GM12864 (cell line): ENCODE results near the gene PRODH.
"Not testable (repeated sequence)": the region's sequence is repeated elsewhere in the genome, so short reads cannot be mapped to it uniquely, and the experiment has no call there.

Source experiments
- DNase-seq: peaks from one replicate; pipeline ENCODE4 v3.0.0-alpha.2; 2011; ENCODE audit warnings: low read depth
- H3K4me3 ChIP-seq: 2 replicates; pipeline ENCODE4 v1.5.1; 2011; ENCODE audit warnings: mild to moderate bottlenecking, low read depth, low read length, control low read depth
- CTCF ChIP-seq: IDR thresholded peaks from 2 replicates; pipeline ENCODE4 v1.5.1; 2011; ENCODE audit warnings: low read depth, mild to moderate bottlenecking, moderate library complexity, low read length, control low read depth, inconsistent platforms; ENCODE audit errors: missing control alignments

PRODH gene

GRCh38 chr22:18933914-18934313, 2.2 kb downstream of the PRODH start:
- DNase-seq = no peak
- no peak overlapping the region for H3K4me3 ChIP-seq
- no peak for TF ChIP-seq CTCF

GRCh38 chr22:18931905-18932652, 4.0 kb downstream of the PRODH start:
- no peak overlapping the region for H3K4me3 ChIP-seq
- DNase-seq = no peak
- TF ChIP-seq CTCF = no peak

GRCh38 chr22:18929459-18929858, 6.6 kb downstream of the PRODH start:
- H3K4me3 ChIP-seq = no peak overlapping the region
- TF ChIP-seq CTCF = no peak
- no peak for DNase-seq

GRCh38 chr22:18927573-18927972, 8.5 kb downstream of the PRODH start:
- DNase-seq = no peak
- TF ChIP-seq CTCF = no peak
- no peak overlapping the region for H3K4me3 ChIP-seq

GRCh38 chr22:18927020-18927419, 9.1 kb downstream of the PRODH start:
- DNase-seq = no peak
- TF ChIP-seq CTCF = no peak

GRCh38 chr22:18925368-18926064, 10.6 kb downstream of the PRODH start:
- no peak for TF ChIP-seq CTCF
- no peak for DNase-seq
- H3K4me3 ChIP-seq = no peak overlapping the region

More at GRCh38 chr22:18927020-18927419, 9.1 kb downstream of the PRODH start:
- no peak overlapping the region for H3K4me3 ChIP-seq

- DNase-seq, H3K4me3 ChIP-seq: not testable (repeated sequence)
These were observed 15.7 kb downstream of the PRODH start for GRCh38 chr22:18920257-18920902.

- H3K4me3 ChIP-seq, DNase-seq: not testable (repeated sequence)
These were observed 18.3 kb downstream of the PRODH start for GRCh38 chr22:18917818-18918217.

- not testable (repeated sequence) for DNase-seq
These were observed 20.5 kb downstream of the PRODH start for GRCh38 chr22:18915550-18915949.

GRCh38 chr22:18914558-18914957, 21.5 kb downstream of the PRODH start:
- not testable (repeated sequence) for H3K4me3 ChIP-seq, DNase-seq

More at GRCh38 chr22:18915550-18915949, 20.5 kb downstream of the PRODH start:
- not testable (repeated sequence) for H3K4me3 ChIP-seq

GRCh38 chr22:18912264-18912946, 23.7 kb downstream of the PRODH start:
- H3K4me3 ChIP-seq, DNase-seq: not testable (repeated sequence)
